NCI-H1417 treated with DMSO at 0.1 percent for 48 hours (cell line): ENCODE data around the gene DLG2.
A peak's percentile ranks its signal among the peaks of the same experiment; 100 is the strongest.

Experiments used
- DNase-seq: peaks from one replicate; lab custom pipeline; 2025; lab: John Stamatoyannopoulos, UW

The DLG2 gene

DNA sequence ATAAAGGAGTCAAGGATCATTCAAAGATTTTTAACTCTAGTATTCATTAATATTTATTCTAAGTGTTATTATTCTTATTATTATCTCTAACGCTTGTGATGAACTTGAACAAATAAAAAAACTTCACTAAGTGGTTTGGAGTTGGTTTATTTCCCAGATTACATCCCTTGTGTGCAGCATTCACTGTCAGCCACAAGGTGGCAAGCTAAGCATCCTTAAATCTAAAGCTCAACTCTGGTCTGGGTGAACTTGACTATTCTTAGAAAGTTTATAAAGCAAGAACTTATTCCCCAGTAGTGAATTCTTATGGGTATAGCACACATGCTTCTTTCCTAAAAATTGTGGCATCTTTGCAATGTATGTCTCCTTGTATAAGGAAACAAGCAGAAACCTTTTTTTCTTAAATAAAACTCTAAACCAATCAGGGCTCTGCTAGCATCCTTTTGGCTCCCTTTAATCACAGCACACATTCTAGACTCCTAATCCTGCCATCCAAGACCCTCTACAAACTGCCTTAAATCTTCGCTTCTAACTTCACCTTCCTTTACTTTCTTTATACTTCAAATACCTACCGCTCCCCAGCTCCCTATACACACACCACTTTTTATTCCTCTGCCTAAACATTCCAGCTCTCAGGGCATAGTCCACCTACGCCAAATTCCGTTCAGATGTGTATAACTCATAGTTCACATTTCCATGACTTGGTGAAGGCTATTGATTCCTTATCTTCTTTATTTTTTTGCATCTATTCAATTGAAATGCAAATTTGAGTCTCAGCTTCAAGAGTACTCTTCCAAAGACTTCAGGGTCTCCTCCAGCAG, 1068.8 kb downstream of the DLG2 start:
- peak; percentile 7 for DNase-seq

DNA sequence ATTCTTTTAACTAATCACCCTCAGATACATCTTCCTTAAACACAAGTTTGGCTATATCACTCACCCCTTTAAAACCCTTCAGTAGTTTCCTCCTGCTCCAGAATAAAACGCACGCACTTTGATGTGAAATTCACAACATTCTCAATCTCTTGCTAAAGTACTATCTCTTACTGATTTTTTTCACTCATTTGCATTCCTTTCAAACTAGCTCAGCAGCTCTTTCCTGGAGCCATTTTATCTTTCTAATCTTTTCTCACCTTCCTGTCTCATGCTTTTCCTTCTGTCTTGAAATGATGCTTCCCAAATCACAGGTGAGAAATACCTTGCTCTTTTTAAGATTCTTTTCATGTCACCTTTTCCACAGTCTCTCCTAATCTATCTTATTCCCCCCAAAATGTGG, 1074.4 kb downstream of the DLG2 start:
- DNase-seq = no peak

DNA sequence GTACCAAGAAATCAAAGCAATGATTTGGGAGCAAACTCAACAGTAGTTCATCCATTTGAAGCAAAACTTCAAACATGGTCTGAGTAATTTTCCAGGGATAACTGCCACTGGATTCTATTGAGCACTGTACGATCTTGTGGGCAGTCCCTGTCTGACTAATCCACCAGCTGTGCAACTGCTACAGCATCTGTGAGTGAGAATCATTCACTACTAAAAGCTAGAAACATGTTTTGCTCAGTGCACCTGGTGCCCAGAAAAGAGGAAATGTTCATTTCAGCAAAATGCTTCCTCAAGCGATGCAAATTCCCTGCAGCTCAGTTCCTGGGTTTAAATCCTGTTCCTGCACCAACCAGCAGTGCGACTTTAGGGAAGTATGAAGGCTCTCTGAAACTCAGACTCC, 1077.9 kb downstream of the DLG2 start:
- DNase-seq = no peak

DNA sequence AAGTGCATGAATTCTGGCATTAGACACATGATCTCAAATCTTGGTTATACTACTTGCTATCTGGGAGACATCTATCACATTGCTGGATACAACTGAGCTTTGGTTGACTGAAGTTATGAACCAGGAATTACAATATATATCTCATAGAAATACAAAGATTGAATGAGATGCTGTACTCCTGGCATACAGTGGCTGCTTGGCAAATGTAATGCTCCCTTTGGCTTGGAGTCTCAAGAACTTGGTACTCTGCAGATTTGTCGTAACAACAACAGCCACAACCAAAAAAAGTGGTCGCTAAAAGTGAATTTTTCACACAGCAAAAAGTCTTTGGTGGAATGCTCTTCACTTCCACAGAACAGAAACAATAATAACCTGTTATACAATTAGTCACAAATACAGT, 1082.6 kb downstream of the DLG2 start:
- DNase-seq = no peak

- DNase-seq = peak; percentile 75
These were observed 1083.6 kb downstream of the DLG2 start for GRCh38 chr11:84543367-84544159.

DNA sequence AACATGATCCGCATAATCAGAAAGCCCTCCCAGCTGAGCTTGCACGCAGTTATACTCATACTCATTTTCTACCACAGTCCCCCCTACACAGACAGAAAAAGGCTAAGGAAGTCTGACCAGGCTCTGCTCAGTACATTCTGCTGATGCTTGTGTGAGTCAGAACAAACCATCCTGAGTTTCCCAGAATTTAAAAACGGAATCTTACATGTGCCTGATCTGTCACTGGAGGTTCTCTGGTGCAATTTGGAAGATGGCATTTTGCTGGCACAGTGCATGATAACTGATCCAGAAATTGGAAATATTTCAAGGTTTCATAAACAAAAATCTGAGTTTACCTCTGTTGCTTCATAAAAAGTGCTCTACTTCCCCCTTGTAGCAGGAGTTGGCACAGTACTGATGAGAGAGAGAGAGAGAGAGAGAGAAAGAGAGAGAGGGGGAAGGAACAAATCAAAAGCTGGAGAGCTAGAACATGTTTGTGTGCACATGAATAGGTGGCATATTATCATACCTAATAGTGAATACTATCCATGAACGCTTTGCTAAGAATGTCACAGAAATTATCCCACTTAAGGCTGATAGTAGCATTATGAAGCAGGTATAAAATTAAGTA, 1085.3 kb downstream of the DLG2 start:
- DNase-seq = no peak

DNA sequence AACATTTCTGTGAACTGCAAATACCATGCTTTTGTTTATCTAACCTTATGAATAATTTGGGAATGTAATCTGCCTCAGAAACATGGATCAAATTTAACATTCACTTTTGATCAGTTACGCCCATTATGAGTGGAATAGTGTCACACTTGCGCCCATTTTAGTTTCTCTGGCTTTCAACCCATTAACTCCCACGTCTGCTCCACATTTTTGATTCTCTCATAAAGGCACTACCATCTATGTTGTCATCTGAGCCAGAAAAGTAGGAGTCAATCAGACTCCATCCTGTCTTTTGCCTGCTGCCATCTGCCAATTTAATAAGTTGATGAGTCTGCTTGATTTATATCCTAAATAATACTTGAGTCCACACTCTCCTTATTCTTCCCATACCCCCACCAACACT, 1090.7 kb downstream of the DLG2 start:
- DNase-seq = no peak

DNA sequence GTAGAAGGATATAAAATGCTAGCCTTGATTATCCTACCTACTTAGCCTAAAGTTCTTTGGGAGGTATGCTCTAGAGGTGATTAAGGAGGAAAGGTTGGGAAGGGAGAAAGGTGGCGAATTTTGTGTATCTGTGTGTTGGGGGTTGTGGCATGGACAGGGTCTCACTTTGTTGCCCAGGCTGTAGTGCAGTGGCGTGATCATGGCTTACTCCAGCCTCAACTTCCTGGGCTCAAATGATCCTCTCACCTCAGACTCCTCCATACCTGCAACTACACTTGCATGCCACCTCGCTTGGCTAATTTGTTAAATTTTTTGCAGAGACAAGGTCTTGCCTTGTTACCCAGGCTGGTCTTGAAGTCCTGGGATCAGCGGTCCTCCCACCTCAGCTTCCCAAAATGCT, 1094.8 kb downstream of the DLG2 start:
- no peak for DNase-seq

DNA sequence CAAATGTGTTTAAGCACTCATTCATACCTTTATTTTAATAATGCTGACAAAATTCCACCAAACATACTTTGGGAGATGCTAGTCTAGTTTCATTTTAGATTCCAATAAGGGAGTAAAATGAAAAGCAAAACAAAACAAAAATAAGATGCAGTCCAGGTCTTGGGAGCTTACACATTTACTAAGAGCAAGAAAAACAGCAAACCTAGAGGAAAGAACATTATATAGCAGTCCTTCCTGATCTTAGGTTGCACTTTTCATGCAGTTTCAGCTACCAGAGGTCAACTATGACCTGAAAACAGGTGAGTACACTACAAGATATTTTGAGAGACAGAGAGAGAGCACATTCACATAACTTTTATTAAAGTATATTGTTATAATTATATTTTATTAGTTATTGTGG, 1100.9 kb downstream of the DLG2 start:
- no peak for DNase-seq

DNA sequence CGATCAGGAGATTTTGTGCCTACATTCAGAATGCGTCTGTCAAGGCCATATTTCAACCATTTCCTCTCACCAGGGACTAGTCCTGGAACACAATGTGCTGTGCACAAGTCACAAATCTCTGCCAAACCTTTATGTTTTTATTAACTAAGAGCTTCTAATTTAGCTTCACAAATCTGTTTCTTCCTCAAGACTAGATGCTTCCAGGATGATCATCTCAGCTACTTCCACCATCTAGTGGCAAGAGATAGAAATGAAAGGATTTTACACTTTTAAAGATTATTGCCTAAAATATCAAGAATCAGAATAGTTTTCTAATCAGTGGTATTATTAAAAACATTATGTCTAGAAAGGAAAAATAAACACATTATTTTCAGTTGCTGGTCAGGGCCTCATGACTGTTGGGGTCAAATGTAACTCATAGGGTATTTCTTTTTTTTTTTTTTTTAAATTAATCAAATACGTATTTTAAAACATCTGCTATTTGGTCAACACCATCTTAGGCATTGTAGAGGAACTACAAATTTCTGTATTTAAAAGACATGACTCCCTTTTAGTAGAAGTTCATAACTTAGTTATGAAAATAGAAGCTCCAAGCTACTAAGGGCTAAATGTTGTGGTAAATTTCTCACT, 1102.6 kb downstream of the DLG2 start:
- DNase-seq = no peak

- DNase-seq = no peak
These were observed 1104.8 kb downstream of the DLG2 start for GRCh38 chr11:84522331-84522730.

- DNase-seq = no peak
These were observed 1108.4 kb downstream of the DLG2 start for GRCh38 chr11:84518631-84519183.

- no peak for DNase-seq
These were observed 1112.7 kb downstream of the DLG2 start for GRCh38 chr11:84514436-84514835.

GRCh38 chr11:84503503-84503902, 1123.6 kb downstream of the DLG2 start:
- no peak for DNase-seq

DNA sequence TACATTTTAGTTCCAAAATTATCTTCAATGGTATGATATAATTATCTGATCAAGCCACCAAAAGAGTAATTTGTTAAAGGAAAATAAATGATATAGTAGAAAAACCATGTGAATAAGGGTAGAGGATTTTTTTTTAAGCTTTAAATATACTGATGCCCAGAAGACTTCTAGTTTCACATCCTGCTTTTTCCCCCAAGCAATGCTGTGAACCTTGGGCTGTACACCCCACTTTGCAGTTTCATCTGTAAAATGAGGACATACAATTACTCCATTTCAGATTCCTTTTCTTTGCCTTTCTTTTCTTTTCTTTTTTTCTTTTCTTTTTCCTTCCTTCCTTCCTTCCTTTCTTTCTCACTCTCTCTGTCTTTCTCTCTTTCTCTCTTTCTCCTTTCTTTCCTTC, 1125.4 kb downstream of the DLG2 start:
- no peak for DNase-seq

- DNase-seq = no peak
These were observed 1129.1 kb downstream of the DLG2 start for GRCh38 chr11:84497981-84498411.

- no peak for DNase-seq
These were observed 1130.0 kb downstream of the DLG2 start for GRCh38 chr11:84497181-84497580.

- no peak for DNase-seq
These were observed 1131.0 kb downstream of the DLG2 start for GRCh38 chr11:84496122-84496521.

DNA sequence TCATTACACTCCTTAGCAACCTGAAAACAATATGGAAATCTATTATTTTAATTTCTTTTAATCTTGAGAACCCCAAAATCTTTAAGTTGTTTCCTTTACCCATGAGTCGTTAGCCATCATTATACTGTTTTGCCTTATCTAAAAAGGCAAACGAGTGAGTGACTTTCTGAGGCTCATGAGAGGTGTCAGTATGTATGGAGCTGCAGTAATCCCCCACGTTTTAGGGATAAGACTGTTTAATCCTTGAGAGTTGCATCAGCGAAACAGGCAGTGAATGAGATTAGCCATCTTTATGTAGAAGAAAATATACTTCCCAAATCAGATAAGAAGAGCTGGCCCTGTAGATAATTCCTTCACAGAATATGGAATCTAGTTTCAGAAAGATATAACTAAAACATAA, 1147.0 kb downstream of the DLG2 start:
- no peak for DNase-seq

GRCh38 chr11:84476581-84476980, 1150.6 kb downstream of the DLG2 start:
- DNase-seq = no peak

GRCh38 chr11:84471501-84471900, 1155.6 kb downstream of the DLG2 start:
- DNase-seq = no peak

DNA sequence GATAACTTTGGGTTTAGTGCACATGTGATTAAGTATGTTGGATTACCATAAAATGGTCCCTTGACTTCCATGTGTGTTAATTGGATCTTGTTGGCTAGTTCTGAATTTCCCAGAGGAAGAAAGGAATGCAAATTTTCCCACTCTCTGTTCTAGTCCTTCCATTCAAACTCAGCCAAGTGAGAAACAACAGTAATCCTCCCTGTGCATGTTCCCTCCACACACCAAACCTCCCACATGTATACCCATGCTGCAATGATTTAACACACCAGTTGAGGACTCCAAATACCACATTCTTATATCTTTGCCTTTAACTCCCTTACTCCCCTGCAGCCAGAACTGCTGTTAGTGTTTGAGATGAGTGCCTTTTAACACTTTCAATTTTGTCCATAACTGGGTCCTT, 1158.9 kb downstream of the DLG2 start:
- no peak for DNase-seq
